ENCODE measurements around the gene BTRC. TPM values are rescaled to one million over a fixed set of nuclear protein-coding genes. Genes with fewer than 3 reads are reported as not detected.

Gene BTRC
- total RNA-seq, 1 donor from 2014 or later, result 19.4 TPM

DNA sequence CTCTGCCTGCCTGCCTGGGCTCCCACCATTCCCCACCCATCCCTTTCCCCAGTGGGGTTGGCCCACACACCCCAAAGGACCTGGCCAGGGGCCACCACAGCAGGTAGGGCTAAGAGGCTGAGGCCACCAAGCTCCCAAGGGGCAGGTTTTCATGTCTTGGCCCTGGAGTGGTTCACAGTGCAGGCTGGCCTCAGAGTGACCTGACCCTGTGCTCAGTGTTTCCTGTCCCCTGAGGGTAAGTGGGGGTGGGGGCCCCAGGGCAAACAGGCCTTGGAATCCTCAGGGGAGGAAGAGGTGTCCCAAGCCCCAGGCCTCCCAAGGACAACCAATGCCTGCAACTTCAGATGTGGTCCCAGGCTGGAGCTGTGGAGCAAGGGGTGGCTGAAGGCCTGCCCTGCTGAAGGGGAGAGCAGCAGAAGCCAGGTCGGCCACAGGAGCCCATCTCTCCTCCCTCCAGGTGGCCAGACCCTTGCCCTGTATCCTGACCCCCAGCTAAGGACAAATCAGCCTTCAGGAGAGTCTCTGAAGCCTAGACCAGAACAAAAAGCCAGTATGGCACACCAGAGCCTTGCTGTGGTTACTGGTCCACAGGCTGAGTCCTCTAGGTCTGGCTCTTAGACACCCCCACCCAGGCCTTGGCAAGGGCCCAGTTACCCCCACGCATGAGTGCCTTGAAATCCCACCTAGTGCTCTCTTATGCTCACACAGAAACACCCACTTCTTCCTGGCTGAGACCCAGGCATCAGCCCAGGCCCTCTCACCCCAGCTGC, 206.5 kb downstream of the BTRC start:
- Mint-ChIP-seq H3K27ac (no peak overlapping the region), H3K27me3 (peaks cover 14% of the 10 kb centered on the region), H3K9me3 (no peaks in the 10 kb centered on the region), H3K4me3 (no peak overlapping the region), H3K4me1 (no peaks in the 10 kb centered on the region), H3K36me3 (ENCODE audit: low read depth) (no peaks in the 10 kb centered on the region)
- ATAC-seq (ENCODE audit: low read depth), result no peak
- CTCF ChIA-PET, result no interaction called here
- DNase-seq, result no peak
- POLR2A ChIA-PET, result no interaction called here
- intact Hi-C loops (cut with micrococcal nuclease), result loop anchor here (10.0 kb wide), 1 partner anchor 206 kb away; the partner anchor contains the start of gene BTRC
- TF ChIP-seq, protein P1, sequence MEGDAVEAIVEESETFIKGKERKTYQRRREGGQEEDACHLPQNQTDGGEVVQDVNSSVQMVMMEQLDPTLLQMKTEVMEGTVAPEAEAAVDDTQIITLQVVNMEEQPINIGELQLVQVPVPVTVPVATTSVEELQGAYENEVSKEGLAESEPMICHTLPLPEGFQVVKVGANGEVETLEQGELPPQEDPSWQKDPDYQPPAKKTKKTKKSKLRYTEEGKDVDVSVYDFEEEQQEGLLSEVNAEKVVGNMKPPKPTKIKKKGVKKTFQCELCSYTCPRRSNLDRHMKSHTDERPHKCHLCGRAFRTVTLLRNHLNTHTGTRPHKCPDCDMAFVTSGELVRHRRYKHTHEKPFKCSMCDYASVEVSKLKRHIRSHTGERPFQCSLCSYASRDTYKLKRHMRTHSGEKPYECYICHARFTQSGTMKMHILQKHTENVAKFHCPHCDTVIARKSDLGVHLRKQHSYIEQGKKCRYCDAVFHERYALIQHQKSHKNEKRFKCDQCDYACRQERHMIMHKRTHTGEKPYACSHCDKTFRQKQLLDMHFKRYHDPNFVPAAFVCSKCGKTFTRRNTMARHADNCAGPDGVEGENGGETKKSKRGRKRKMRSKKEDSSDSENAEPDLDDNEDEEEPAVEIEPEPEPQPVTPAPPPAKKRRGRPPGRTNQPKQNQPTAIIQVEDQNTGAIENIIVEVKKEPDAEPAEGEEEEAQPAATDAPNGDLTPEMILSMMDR (IDR thresholded peaks at IDR 0.05), result no peak

DNA sequence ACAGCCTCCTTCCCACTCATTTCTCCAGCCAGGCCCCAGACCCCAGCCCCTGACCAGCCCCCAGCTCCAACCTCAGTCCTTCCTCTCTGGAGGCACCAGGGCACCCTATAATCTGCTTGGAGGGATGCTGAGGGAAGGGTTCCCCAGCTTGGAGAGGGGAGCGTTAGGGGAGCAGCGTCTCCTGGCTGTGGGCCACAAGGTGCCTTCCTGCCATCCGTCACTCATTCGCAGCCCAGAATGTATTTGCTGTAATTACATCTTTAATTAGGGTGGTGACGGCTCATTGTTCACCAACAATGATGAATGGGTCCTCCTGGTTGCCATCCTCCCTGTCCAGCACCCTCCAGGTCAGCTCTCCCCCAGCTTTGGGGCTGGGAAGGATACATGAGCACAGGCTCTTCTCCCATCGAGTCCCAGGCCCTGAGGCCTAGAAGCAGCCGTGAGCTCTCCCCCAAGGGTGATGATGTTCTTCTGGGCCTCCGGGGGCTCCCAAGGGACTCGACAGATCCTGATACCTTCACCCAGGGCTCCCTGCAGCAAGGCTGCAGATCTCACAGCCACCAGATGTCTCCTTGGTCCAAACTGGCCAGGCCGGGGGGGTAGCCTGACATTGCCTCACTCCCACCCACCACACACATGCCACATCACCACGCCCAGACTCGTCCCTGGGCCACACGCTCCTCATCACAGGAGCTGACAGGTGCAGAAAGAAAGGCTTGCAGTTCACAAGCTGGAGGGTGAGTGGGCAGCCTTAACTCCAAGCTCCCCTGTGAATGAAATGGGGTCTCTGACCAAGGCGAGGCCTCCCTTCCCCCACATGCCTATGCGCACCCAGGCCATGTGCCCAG, 207.3 kb downstream of the BTRC start:
- ChIA-PET POLR2A (no interaction called here), CTCF (interaction anchor here (1.6 kb wide), 1 partner anchor 10 kb away, joined by 4 read pairs; no protein-coding TSS in a partner anchor)
- TF ChIP-seq, protein P1 (IDR thresholded peaks at IDR 0.05), result no peak
- H3K27me3 Mint-ChIP-seq, result peaks cover 22% of the 10 kb centered on the region
- no peaks in the 10 kb centered on the region for H3K9me3 Mint-ChIP-seq
- no peaks in the 10 kb centered on the region for H3K36me3 Mint-ChIP-seq (ENCODE audit: low read depth)
- H3K4me1 Mint-ChIP-seq, result peaks cover 2% of the 10 kb centered on the region
- H3K4me3 Mint-ChIP-seq, result no peak overlapping the region
- intact Hi-C loops (cut with micrococcal nuclease), result loop anchor here (10.0 kb wide), 1 partner anchor 206 kb away; the partner anchor contains the start of gene BTRC
- DNase-seq (no peak), ATAC-seq (ENCODE audit: low read depth) (no peak)
- H3K27ac Mint-ChIP-seq, result no peak overlapping the region

DNA sequence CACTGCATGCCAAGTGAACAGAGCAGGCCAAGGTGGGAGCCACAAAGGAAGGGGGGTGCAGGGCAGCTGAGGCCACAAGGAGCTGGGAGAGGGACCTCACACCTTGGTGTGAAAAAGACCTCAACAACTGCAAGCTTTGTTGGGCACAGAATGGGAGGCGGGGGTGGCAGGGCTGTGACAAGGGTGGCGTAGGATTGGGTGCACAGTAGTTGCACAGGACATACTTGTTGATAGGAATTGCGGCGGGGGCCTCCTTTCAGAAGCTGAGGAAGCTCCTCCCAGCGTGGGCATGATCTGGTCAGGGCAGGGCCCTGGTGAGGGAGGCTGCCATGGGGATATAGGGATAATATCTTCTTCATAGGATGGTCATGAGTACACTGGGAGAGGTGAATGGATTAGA, 208.3 kb downstream of the BTRC start:
- no peak overlapping the region for H3K27ac Mint-ChIP-seq
- intact Hi-C loops (cut with micrococcal nuclease), result loop anchor here (10.0 kb wide), 1 partner anchor 207 kb away; the partner anchor contains the start of gene BTRC
- POLR2A ChIA-PET, result interaction anchor here (1.0 kb wide), 1 partner anchor 1080 kb away, joined by 3 read pairs; no protein-coding TSS in a partner anchor
- H3K27me3 Mint-ChIP-seq, result peaks cover 29% of the 10 kb centered on the region
- no peak for DNase-seq
- TF ChIP-seq, protein P1 (IDR thresholded peaks at IDR 0.05), result no peak
- H3K36me3 Mint-ChIP-seq (ENCODE audit: low read depth), result no peaks in the 10 kb centered on the region
- H3K4me3 Mint-ChIP-seq, result no peak overlapping the region
- peaks cover 7% of the 10 kb centered on the region for H3K4me1 Mint-ChIP-seq
- H3K9me3 Mint-ChIP-seq, result no peaks in the 10 kb centered on the region
- ATAC-seq (ENCODE audit: low read depth), result no peak
- CTCF ChIA-PET, result interaction anchor here (1.6 kb wide), 1 partner anchor 9 kb away, joined by 4 read pairs; no protein-coding TSS in a partner anchor

DNA sequence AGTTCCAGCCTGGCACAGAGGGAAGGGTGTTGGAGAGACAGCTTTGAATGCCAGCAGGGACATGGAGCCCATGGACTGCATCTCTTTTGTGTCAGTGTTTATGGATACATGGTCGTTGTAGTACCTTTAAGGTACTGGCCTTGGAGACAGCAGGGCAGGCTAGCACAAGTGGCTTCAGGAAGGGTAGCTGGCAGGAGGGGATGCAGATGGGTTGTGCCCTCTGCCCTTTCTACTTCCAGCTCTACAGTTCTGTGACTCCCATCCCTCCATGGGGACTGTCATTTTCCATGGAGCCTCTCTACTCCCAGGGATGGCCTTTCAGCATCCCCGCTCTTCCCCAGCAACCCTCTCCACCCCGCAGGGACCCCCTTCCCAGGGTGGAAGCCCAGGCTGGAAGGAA, 209.0 kb downstream of the BTRC start:
- H3K27me3 Mint-ChIP-seq, result peaks cover 35% of the 10 kb centered on the region
- H3K9me3 Mint-ChIP-seq, result no peaks in the 10 kb centered on the region
- intact Hi-C loops (cut with micrococcal nuclease), result loop anchor here (10.0 kb wide), 1 partner anchor 208 kb away; the partner anchor contains the start of gene BTRC
- DNase-seq, result no peak
- POLR2A ChIA-PET, result interaction anchor here (1.0 kb wide), 1 partner anchor 1079 kb away, joined by 3 read pairs; no protein-coding TSS in a partner anchor
- CTCF ChIA-PET, result no interaction called here
- TF ChIP-seq, protein P1 (IDR thresholded peaks at IDR 0.05), result no peak
- H3K4me3 Mint-ChIP-seq, result no peak overlapping the region
- ATAC-seq (ENCODE audit: low read depth), result no peak
- peaks cover 7% of the 10 kb centered on the region for H3K4me1 Mint-ChIP-seq
- no peak overlapping the region for H3K27ac Mint-ChIP-seq
- H3K36me3 Mint-ChIP-seq (ENCODE audit: low read depth), result no peaks in the 10 kb centered on the region

Data from activated B cell treated with CpG ODN at 0.5 μM for 24 hours (primary cell).